Measurements from ENCODE around the gene NOX3. TPM values are rescaled to one million over a fixed set of nuclear protein-coding genes. Genes with fewer than 3 reads are reported as not detected.

NOX3 gene
- total RNA-seq, 1 donor from 2014 or later, result not detected

DNA sequence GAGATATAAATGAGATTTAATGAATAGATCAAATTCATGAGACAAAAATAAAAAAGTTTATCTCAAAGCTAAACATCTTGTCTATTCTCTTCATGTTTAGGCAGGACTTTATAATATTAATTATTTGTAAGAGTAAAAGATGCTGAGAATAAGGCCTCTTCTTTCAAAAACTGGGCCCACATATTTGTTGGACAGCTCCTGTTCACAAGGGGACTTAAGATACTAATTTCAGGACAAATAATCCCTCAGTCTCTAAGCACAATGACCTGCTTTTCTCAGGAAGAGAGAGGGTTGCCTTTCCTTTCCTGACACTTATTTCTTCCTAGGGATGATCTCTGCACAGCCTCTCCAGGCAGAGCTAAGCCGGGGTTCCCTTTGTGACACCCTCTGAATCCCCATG, 43.3 kb downstream of the NOX3 start:
- H3K4me1 ChIP-seq, result no peaks in the 10 kb centered on the region
- H3K9me3 ChIP-seq (replicated peaks), result no peaks in the 10 kb centered on the region
- TF ChIP-seq, protein P1, sequence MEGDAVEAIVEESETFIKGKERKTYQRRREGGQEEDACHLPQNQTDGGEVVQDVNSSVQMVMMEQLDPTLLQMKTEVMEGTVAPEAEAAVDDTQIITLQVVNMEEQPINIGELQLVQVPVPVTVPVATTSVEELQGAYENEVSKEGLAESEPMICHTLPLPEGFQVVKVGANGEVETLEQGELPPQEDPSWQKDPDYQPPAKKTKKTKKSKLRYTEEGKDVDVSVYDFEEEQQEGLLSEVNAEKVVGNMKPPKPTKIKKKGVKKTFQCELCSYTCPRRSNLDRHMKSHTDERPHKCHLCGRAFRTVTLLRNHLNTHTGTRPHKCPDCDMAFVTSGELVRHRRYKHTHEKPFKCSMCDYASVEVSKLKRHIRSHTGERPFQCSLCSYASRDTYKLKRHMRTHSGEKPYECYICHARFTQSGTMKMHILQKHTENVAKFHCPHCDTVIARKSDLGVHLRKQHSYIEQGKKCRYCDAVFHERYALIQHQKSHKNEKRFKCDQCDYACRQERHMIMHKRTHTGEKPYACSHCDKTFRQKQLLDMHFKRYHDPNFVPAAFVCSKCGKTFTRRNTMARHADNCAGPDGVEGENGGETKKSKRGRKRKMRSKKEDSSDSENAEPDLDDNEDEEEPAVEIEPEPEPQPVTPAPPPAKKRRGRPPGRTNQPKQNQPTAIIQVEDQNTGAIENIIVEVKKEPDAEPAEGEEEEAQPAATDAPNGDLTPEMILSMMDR (IDR thresholded peaks at IDR 0.05; ENCODE audit: borderline replicate concordance), result no peak
- H3K36me3 ChIP-seq, result no peaks in the 10 kb centered on the region
- H3K27ac ChIP-seq (replicated peaks), result no peak overlapping the region
- intact Hi-C loops (cut with micrococcal nuclease), result no loop called here
- H3K4me3 ChIP-seq, result no peak overlapping the region
- DNase-seq, result no peak
- H3K27me3 ChIP-seq (ENCODE audit: low read depth), result no peaks in the 10 kb centered on the region

DNA sequence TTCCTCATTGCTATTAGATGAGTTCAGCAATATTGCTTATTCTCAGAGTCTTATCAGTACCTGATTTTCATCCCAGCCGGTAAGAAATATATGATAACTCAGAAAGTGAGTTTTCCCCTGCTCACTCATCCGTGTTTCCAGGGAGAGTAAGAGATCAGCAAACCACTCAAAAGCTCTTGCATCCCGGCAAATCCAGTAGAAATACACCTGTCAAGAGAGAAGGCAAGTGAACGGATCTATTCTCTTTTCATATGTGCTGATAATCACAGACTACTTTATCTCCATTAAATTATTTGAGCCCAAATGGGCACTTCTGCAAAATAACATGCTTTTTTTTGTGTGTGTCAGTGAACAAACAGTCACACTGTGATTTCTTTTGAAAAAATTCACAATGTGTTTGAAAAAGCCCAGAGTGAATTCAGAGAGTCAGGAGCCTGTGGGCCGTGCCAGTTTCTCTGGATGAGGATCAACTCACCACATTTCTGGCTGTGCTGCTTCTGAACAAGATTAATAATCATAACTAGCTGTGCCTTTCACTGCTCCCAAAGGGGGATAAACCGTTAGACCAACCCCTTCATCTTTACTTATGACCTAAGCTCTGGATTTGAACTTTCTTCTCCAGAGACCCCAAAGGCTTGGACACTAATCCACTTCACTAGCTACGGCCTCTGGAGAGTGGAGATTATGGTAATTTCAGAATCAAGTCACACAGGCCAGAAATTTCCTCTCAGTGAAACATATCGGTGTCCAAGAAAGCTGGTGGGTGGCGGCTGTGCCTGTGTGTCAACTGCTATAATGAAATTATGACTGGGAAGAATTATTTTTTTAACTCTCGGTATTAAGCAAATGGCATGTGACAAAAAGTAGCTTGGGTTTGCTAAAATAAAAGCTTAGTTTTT, 44.2 kb downstream of the NOX3 start:
- TF ChIP-seq, protein P1 (IDR thresholded peaks at IDR 0.05; ENCODE audit: borderline replicate concordance), result no peak
- Histone ChIP-seq H3K4me3 (no peak overlapping the region), H3K27ac (replicated peaks) (no peak overlapping the region), H3K36me3 (no peaks in the 10 kb centered on the region), H3K9me3 (replicated peaks) (no peaks in the 10 kb centered on the region), H3K27me3 (ENCODE audit: low read depth) (no peaks in the 10 kb centered on the region), H3K4me1 (no peaks in the 10 kb centered on the region)
- intact Hi-C loops (cut with micrococcal nuclease), result no loop called here
- no peak for DNase-seq

DNA sequence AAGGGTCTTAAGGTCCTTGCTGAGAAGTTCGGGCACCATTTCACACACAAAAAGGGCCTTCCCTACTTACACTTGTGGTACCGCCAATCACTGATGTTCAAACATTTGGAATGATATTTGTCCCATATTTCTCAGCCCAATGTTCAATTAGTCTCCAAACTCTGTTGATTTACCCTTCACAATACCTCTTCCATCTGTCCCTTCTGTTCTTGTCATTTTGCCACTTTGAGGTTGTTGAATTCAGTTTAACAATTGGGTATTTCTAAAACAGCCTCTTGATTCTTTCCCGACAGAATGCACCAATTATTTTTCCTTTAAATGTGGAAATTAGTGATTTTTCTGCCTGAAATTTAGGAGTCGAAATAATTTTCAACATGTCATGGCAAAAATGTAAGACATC, 46.2 kb downstream of the NOX3 start:
- no peak for DNase-seq
- intact Hi-C loops (cut with micrococcal nuclease), result no loop called here
- Histone ChIP-seq H3K27me3 (ENCODE audit: low read depth) (no peaks in the 10 kb centered on the region), H3K27ac (replicated peaks) (no peak overlapping the region), H3K9me3 (replicated peaks) (no peaks in the 10 kb centered on the region), H3K36me3 (no peaks in the 10 kb centered on the region), H3K4me1 (no peaks in the 10 kb centered on the region), H3K4me3 (no peak overlapping the region)
- TF ChIP-seq, protein P1 (IDR thresholded peaks at IDR 0.05; ENCODE audit: borderline replicate concordance), result no peak

DNA sequence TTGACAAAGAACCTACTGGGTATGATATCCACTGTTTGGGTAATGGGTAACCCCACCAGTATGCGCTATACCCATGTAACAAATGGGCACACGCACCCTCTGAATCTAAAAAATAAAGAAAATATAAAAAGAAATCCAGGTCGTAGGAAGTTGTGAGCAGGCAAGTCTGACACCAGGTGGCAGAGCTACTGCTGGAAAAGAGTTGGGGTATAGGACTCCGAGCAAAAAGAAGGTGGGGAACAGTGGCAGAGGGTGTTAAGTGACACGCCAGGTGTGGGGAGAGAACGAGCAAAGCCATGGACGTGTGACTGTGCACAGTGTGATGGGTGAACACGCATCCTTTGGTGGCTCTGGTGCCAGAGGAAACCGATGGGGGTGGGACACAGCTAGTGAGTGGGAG, 46.7 kb downstream of the NOX3 start:
- no peaks in the 10 kb centered on the region for H3K9me3 ChIP-seq (replicated peaks)
- TF ChIP-seq, protein P1 (IDR thresholded peaks at IDR 0.05; ENCODE audit: borderline replicate concordance), result no peak
- H3K36me3 ChIP-seq, result no peaks in the 10 kb centered on the region
- H3K27me3 ChIP-seq (ENCODE audit: low read depth), result no peaks in the 10 kb centered on the region
- DNase-seq, result no peak
- intact Hi-C loops (cut with micrococcal nuclease), result no loop called here
- no peak overlapping the region for H3K4me3 ChIP-seq
- H3K4me1 ChIP-seq, result no peaks in the 10 kb centered on the region
- no peak overlapping the region for H3K27ac ChIP-seq (replicated peaks)

DNA sequence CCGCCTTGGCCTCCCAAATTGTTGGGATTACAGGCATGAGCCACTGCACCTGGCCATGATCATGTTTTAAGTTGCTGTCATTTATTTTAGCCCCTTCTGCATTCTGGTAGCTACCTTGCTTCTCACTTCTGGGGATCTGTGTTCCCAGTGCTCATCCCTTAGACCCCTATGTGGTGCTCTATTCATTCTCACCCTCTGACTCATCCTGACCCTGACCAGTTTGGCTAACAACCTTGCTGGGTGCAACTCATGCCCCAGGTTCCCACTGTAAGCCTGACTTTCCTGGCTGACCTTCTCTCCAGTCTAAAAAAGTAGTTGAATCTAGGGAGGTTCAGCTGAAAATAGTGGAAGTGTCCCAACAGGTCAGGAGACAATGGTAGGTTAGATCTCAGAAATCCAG, 47.4 kb downstream of the NOX3 start:
- no peak for DNase-seq

More for the DNA sequence above, 47.4 kb downstream of the NOX3 start:
- intact Hi-C loops (cut with micrococcal nuclease), result no loop called here
- Histone ChIP-seq H3K4me3 (no peak overlapping the region), H3K36me3 (no peaks in the 10 kb centered on the region), H3K27ac (replicated peaks) (no peak overlapping the region), H3K4me1 (no peaks in the 10 kb centered on the region), H3K9me3 (replicated peaks) (no peaks in the 10 kb centered on the region), H3K27me3 (ENCODE audit: low read depth) (no peaks in the 10 kb centered on the region)
- TF ChIP-seq, protein P1 (IDR thresholded peaks at IDR 0.05; ENCODE audit: borderline replicate concordance), result no peak

Measured in left ventricle myocardium inferior (tissue), 1 donor.